Measurements from ENCODE around the gene CCL25.

GRCh38 chr19:8093740-8094139, 41.2 kb downstream of the CCL25 start:
- TF ChIP-seq CTCF (IDR thresholded peaks at IDR 0.05 in 8 of 11, conservative IDR thresholded peaks at IDR 0.05 in 3 of 11), result no peak
- TF ChIP-seq POLR2A (IDR thresholded peaks at IDR 0.05), result no peak
